Upper lobe of left lung (tissue), 4 donors: ENCODE data around the gene NOX5.

Source experiments
- CTCF ChIP-seq, 6 experiments: fragments of 450-650 bp in 4 of 6; fragments of 200-600 bp in 2 of 6; sonication (generic) in 2 of 6; IDR thresholded peaks; one replicate each; pipeline ENCODE4 v1.5.1; 2016 to 2019; ENCODE audit warnings: antibody characterized with exemption in 6 of 6
- POLR2A ChIP-seq, 4 donors: fragments of 450-650 bp; IDR thresholded peaks; one replicate each; pipeline ENCODE4 v1.5.1; 2016 to 2017; ENCODE audit warnings: antibody characterized with exemption in 4 of 4, mild to moderate bottlenecking in 2 of 4

- no peak for TF ChIP-seq CTCF (IDR thresholded peaks at IDR 0.05)
- no peak for TF ChIP-seq POLR2A (IDR thresholded peaks at IDR 0.05)
Observed at GRCh38 chr15:69092159-69092558, 77.7 kb downstream of the NOX5 start.
